ENCODE results near the gene HOXD13.

The HOXD13 gene

DNA sequence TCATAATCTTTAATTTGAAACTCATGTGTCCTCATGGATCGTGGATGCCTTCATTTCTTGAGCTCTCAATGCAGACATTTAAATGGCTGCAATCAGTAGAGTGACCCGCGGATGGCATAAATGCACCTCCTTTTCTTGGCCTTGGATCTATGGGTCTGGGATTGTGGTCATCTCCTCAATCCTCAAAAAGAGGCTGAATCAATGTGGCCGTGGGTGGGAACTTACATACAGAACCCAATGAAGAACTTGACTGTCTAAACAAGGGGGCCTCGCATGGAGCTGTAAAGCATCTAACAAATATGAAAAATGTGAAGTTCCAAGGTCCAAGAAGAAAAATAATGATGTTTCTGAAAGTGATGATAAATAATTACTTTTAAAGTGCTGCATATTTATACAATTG is 2.9 kb downstream of the HOXD13 start:
- no peak for DNase-seq

- no peak for DNase-seq
Observed at GRCh38 chr2:176096243-176096985, 3.9 kb downstream of the HOXD13 start.

- DNase-seq, result peak; percentile 48 to 49
Observed at GRCh38 chr2:176096986-176097819, 4.7 kb downstream of the HOXD13 start.

DNA sequence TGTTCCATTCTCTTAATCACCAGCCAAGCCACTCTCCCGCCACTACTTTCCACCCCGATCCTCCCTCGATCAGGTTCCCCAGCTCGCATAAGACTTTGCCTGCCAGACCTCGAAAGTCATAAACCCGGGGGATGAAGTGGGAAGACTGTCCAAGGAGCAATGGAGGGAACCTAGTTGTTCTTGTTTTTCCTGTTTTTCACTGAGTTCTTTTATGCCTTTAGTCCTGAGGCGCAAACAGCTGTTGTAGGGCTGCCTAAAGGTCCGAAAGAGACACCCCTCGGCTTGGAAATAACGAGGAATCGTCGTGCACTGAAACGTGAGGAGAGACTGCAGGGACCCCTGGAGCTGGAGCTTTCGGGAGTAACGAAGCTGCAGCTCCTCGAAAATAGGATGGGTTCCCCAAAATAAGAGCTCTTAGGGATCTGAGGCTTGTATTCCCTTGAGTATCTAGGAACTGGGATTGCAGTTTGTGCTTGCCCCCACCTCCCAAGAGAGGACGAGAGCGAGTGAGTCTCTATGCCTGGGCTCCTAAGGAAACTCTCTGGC is 5.4 kb downstream of the HOXD13 start:
- no peak for DNase-seq

- DNase-seq, result no peak
Observed at GRCh38 chr2:176098366-176099158, 6.0 kb downstream of the HOXD13 start.

DNA sequence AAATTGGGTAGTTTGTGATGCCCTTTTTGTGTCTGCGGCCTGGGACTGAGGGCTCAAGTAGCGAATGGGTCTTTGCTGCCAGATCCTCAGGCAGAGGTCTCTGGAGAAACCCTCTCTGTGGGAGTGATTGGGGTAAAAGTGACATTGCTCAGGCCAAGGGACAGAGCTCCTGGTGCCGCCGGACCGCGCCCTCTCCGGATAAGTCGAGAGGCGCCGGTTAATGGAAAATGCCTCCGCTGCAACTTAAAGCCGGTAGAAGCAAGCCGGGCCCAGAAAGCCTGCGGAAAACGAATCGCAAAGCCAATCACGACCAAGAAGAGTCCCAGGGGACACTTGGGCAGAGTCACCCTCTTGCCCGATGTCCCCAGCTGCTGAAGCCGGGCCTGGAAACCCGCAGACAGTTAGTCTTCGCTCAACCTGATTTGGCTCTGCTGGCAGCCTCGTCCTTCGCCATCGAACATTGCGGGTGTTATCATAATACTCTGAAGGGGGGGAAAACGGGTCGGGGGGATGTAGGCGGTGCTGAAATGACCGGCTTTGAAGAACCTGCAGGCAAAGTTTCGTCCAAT is 6.7 kb downstream of the HOXD13 start:
- no peak for DNase-seq

DNA sequence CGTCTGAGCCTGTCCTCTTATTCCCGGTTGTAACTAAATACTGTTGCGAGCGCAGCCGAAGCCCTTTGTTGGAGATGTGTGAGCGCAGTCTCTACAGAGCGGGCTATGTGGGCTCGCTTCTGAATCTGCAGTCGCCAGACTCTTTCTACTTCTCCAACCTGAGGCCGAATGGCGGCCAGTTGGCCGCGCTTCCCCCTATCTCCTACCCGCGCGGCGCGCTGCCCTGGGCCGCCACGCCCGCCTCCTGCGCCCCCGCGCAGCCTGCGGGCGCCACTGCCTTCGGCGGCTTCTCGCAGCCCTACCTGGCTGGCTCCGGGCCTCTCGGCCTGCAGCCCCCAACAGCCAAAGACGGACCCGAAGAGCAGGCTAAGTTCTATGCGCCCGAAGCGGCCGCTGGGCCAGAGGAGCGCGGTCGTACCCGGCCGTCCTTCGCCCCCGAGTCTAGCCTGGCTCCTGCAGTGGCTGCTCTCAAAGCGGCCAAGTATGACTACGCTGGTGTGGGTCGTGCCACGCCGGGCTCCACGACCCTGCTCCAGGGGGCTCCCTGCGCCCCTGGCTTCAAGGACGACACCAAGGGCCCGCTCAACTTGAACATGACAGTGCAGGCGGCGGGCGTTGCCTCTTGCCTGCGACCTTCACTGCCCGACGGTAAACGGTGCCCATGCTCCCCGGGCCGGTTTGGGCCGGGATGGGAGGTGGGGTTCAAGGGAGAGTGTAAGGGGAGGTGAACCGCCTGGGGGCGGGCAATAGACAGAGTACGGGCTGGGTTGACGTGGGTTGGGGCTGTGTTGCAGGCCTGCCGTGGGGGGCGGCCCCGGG is 7.4 kb downstream of the HOXD13 start, which contains the start of gene HOXD12:
HOXD12 (plus strand) TSS at position 68 of the 819 bp plus-strand sequence; CDS start at position 75, 7 bp downstream.
- no peak for DNase-seq

GRCh38 chr2:176100547-176101140 is 8.1 kb downstream of the HOXD13 start:
- DNase-seq, result no peak

GRCh38 chr2:176101216-176101830 is 8.8 kb downstream of the HOXD13 start:
- no peak for DNase-seq

DNA sequence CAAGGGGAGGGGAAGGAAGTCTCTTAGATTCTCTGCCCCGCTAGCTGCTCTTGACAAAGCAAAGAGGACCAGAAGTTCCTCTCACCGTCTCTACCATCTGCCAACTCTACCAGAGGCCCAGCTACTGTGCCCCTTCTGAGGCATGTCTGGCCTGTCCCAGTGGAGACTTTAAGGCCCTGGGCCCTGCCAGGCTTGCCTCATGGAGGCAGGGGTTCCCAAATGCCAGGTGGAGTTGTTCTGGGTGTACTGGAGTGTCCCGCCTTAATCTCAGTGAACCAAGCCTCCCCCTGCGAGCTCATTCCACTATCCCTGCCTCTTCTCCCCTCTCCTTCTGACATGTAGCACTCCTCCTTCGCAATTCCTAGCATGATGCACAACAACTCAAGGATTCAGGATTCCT is 9.3 kb downstream of the HOXD13 start:
- no peak for DNase-seq

- no peak for DNase-seq
Observed at GRCh38 chr2:176102309-176102866, 9.9 kb downstream of the HOXD13 start.

GRCh38 chr2:176103194-176103593 is 10.7 kb downstream of the HOXD13 start:
- no peak for DNase-seq

DNA sequence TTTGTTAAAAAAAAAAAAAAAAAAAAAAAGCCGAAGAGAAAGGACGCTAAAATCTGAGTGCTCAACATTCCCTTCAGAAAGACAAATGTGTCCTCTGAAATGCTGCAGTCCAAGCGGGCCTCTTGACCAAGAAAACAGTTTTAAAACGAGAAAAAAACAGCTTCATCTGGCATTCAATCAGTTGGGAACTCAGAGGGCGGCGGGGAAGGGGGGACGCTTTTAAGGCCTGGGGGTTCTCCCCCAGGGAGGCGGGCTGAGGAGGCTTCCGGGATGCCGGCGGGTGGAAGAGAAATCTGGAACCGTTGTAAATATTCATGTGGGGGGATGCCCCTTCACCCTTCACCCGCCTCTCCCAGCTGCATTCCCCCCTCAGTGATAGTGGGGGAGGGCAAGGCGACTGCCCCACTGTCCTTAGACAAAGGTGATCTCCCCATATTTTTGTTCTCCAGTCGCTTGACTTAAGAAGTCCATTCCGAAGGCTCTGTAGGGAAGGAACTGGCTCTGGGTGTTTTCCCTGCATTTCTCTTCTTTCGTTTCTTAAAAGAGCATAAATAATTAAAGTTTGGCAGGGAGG is 11.3 kb downstream of the HOXD13 start:
- DNase-seq, result no peak

DNA sequence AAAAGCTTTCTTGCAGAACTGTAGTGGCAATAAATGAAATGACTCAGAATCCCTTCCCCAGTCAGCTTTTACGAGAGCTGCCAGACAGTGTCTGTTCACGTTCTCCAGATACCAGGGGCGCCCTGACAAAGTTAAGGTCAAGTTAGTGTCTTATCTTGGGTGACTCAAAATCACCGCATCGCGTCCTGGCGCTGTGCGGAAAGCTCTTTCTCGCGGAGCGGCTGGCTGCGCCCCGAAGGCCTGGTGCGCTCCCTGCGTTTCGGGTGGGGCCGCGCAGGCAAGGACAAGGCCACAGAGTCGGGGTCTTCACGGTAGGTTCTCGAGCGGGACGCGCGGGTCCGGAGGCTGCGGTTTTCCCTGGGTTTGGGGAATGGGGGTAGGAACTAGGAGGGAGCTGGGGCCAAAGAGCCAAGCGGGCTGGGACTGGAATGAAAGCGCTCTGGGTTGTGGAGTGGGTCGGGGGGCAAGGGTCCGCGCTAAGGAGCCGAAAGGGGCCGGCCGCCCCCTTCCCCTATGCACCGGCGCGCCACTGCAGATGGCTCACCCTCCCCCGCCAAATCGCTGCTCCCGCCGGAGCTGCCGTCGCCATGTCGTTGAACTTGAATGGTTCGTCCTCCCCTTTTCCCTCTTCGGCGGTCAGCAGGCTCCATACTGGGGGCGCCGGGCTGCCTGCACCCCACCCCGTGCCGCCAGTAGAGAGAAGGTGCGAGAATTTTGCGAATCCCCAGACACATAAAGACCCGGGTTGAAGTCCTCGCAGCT is 12.0 kb downstream of the HOXD13 start:
- DNase-seq, result no peak

DNA sequence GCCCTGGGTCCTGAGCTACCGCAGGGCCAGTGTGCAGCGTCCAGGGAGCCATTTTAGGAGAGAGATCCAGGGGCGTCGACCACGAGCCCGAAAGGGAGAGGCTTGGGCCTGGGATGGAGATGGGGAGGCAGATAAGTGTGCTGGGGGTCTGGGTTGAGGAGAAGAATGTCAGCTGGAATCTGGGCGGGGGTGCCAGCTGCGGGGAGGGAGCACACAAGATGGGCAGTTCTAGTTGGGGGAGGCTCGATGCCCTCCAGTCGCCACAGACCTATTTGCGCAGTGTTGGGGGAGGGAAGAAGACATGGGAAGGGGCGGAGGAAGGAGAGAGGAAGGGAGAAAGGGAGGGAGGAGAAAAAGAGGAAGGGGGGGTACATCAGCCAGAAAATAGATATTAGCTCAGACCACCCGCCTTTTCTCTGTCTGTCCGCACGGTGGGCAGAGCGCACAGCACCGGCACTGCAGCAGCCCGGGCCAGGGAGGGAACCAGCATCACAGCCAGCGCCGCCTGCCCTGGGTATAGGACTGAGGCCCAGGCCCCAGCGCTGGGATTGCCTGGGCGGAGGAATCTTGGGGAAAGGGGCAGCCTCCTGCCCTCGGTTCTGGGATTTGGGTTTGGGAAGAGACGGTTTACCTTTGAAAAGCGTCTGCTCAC is 12.7 kb downstream of the HOXD13 start:
- no peak for DNase-seq

GRCh38 chr2:176105730-176106580 is 13.4 kb downstream of the HOXD13 start:
- DNase-seq, result no peak
